Measurements from ENCODE around the gene GCNT2. TPM values are rescaled to one million over a fixed set of nuclear protein-coding genes. Genes with fewer than 3 reads are reported as not detected.

GCNT2 gene
- total RNA-seq, 1 donor from 2014 or later = 32.2 TPM

DNA sequence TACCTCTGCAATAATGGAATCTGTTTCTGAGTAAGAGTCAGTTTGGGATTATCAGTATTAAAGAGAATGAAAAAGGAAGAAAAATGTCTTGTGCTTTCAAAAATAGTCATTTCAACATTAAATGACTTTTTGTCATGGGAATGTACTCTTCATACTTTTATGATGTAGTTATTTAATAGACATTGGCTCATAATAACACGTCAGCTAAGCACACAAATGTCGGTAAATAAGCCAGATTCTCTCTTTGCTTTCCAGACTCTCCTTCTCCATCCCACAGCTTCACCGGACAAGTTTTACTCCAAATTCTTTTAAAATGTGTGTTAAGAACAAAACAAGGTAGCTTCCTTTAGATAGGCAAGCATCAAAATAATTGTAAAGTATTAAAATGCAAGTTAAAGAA, 97.3 kb downstream of the GCNT2 start:
- H3K4me3 ChIP-seq = no peak overlapping the region
- no peak overlapping the region for H3K27ac ChIP-seq
- no peaks in the 10 kb centered on the region for H3K4me1 ChIP-seq
- no peak for DNase-seq
- TF ChIP-seq, protein P1, sequence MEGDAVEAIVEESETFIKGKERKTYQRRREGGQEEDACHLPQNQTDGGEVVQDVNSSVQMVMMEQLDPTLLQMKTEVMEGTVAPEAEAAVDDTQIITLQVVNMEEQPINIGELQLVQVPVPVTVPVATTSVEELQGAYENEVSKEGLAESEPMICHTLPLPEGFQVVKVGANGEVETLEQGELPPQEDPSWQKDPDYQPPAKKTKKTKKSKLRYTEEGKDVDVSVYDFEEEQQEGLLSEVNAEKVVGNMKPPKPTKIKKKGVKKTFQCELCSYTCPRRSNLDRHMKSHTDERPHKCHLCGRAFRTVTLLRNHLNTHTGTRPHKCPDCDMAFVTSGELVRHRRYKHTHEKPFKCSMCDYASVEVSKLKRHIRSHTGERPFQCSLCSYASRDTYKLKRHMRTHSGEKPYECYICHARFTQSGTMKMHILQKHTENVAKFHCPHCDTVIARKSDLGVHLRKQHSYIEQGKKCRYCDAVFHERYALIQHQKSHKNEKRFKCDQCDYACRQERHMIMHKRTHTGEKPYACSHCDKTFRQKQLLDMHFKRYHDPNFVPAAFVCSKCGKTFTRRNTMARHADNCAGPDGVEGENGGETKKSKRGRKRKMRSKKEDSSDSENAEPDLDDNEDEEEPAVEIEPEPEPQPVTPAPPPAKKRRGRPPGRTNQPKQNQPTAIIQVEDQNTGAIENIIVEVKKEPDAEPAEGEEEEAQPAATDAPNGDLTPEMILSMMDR (IDR thresholded peaks at IDR 0.05) = no peak
- H3K36me3 ChIP-seq = peaks cover 17% of the 10 kb centered on the region
- ATAC-seq = peak in 1 of 2 donors; percentile 54
- H3K27me3 ChIP-seq (ENCODE audit: low read depth) = no peaks in the 10 kb centered on the region
- intact Hi-C loops (cut with DNase I) = no loop called here
- no peaks in the 10 kb centered on the region for H3K9me3 ChIP-seq

DNA sequence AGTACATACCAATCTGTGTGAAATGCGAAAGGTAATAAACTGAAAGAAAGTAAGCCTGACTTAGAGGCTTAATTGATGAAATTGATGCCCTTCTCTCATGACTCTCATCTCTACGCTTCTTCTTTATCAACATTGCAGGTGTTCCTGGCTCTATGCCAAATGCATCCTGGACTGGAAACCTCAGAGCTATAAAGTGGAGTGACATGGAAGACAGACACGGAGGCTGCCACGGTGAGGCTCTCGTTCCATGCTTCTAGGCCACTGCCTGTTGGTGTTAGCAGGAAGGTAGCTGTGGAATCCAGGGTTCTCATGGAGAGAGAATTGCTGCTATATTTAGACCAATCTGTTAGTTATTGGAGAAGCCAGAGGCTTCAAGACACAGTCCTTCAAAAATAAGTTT, 100.1 kb downstream of the GCNT2 start:
- no peak for ATAC-seq
- intact Hi-C loops (cut with DNase I) = no loop called here

DNA sequence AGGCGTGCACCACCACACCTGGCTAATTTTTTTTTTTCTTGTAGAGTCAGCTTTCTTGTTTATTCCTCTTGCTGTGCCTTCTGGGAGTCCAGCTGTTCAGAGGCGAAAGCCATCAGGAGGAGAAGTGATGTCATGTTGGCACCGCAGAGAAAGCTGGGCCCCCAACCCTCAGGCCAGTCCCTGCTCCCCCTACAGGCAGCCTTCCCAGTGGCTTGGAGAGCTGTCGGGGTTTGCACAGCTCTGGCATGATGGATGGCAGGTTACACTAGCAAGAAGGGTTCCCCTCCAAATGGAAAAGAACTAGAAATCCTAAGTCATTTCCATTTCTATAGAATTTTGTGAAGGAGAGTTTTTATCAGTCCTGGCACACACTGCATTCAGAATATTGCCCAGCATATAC, 100.7 kb downstream of the GCNT2 start:
- no peak overlapping the region for H3K27ac ChIP-seq
- no peaks in the 10 kb centered on the region for H3K9me3 ChIP-seq
- H3K27me3 ChIP-seq (ENCODE audit: low read depth) = no peaks in the 10 kb centered on the region
- peaks cover 29% of the 10 kb centered on the region for H3K36me3 ChIP-seq
- intact Hi-C loops (cut with DNase I) = no loop called here
- H3K4me3 ChIP-seq = no peak overlapping the region
- TF ChIP-seq, protein P1 (IDR thresholded peaks at IDR 0.05) = no peak
- ATAC-seq (no peak), DNase-seq (no peak)
- no peaks in the 10 kb centered on the region for H3K4me1 ChIP-seq

More for the DNA sequence above, 100.1 kb downstream of the GCNT2 start:
- TF ChIP-seq, protein P1 (IDR thresholded peaks at IDR 0.05) = no peak
- H3K36me3 ChIP-seq = peaks cover 27% of the 10 kb centered on the region
- no peaks in the 10 kb centered on the region for H3K9me3 ChIP-seq
- H3K4me3 ChIP-seq = no peak overlapping the region
- no peak overlapping the region for H3K27ac ChIP-seq
- no peak for DNase-seq
- H3K4me1 ChIP-seq = no peaks in the 10 kb centered on the region
- no peaks in the 10 kb centered on the region for H3K27me3 ChIP-seq (ENCODE audit: low read depth)

DNA sequence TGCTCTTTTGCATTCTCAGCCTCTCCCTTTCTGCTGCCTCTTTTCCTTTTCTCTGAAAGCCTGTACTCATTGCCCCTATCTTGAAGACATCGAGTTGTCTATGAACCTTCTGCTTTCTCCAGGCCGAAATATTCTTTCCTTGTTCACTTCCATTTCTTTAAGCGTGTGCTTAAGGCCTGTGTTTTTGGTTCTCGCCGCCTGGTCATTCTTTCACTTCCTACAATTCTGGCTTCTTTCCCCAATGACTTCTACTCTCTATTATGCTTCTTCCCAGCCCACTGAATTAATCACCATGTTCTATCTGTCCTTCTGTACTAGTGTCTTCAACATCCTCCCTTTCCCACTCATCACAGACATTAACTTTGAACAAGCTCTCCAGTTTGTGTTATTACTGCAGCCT, 103.7 kb downstream of the GCNT2 start:
- no peak overlapping the region for H3K4me3 ChIP-seq
- H3K36me3 ChIP-seq = peaks cover 29% of the 10 kb centered on the region
- ATAC-seq (no peak), DNase-seq (no peak)
- no peaks in the 10 kb centered on the region for H3K27me3 ChIP-seq (ENCODE audit: low read depth)
- intact Hi-C loops (cut with DNase I) = no loop called here
- H3K9me3 ChIP-seq = no peaks in the 10 kb centered on the region
- no peaks in the 10 kb centered on the region for H3K4me1 ChIP-seq
- TF ChIP-seq, protein P1 (IDR thresholded peaks at IDR 0.05) = no peak
- H3K27ac ChIP-seq = no peak overlapping the region

DNA sequence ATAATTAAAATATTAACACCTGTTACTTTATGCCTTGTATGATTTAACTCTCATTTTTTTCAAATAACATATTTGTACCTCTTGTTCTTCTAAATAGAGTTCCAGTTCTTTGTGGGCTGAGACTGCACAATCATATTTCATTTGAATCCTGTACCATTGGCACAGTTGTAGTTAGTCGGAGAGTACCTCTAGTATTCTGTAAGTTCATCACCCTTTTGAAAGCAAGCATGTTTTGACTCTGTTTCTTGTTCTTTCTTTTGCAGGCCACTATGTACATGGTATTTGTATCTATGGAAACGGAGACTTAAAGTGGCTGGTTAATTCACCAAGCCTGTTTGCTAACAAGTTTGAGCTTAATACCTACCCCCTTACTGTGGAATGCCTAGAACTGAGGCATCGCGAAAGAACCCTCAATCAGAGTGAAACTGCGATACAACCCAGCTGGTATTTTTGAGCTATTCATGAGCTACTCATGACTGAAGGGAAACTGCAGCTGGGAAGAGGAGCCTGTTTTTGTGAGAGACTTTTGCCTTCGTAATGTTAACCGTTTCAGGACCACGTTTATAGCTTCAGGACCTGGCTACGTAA, 105.1 kb downstream of the GCNT2 start:
- H3K4me1 ChIP-seq = no peaks in the 10 kb centered on the region
- TF ChIP-seq, protein P1 (IDR thresholded peaks at IDR 0.05) = no peak
- H3K27me3 ChIP-seq (ENCODE audit: low read depth) = no peaks in the 10 kb centered on the region
- intact Hi-C loops (cut with DNase I) = no loop called here
- DNase-seq (no peak), ATAC-seq (peak; percentile 70 to 80)
- H3K27ac ChIP-seq = no peak overlapping the region
- no peak overlapping the region for H3K4me3 ChIP-seq
- no peaks in the 10 kb centered on the region for H3K9me3 ChIP-seq
- H3K36me3 ChIP-seq = peaks cover 26% of the 10 kb centered on the region

Data from lower lobe of right lung (tissue), 2 donors.